GM12878 (cell line): Measurements from ENCODE around the gene AIFM3.
"Not testable (repeated sequence)": the region's sequence is repeated elsewhere in the genome, so short reads cannot be mapped to it uniquely, and the experiment has no call there.

Source experiments
- BRCA1 ChIP-seq: IDR thresholded peaks from 2 replicates; pipeline ENCODE4 v1.6.1; 2011; ENCODE audit warnings: low read depth, low read length, improper control_type of control experiment
- CREM ChIP-seq: IDR thresholded peaks from 2 replicates; pipeline ENCODE4 v1.6.1; 2014; ENCODE audit warnings: antibody characterized with exemption, low read depth
- CTCF ChIP-seq, 3 experiments: IDR thresholded peaks in 2 of 3; conservative IDR thresholded peaks in 1 of 3; 2 replicates each; pipeline ENCODE4 v1.5.1; 2011; ENCODE audit warnings: low read depth in 3 of 3, low read length in 3 of 3, mild to moderate bottlenecking in 3 of 3, control low read depth in 2 of 3, moderate library complexity in 2 of 3, inconsistent platforms in 1 of 3, mixed read lengths in 1 of 3; ENCODE audit not compliant: control insufficient read depth in 2 of 3, insufficient read depth in 1 of 3; ENCODE audit errors: extremely low read depth in 1 of 3
- KAT2A ChIP-seq: conservative IDR thresholded peaks from 2 replicates; pipeline ENCODE4 v1.6.1; 2011; ENCODE audit warnings: low read depth, low read length; ENCODE audit not compliant: control insufficient read depth
- MYC ChIP-seq: IDR thresholded peaks from 2 replicates; pipeline ENCODE4 v1.6.1; 2011; ENCODE audit warnings: mild to moderate bottlenecking, low read length, moderate library complexity, inconsistent platforms; ENCODE audit not compliant: insufficient read depth, insufficient replicate concordance, insufficient read length, severe bottlenecking
- POLR2AphosphoS5 ChIP-seq: IDR thresholded peaks from 2 replicates; pipeline ENCODE4 v1.6.1; 2011; ENCODE audit warnings: mild to moderate bottlenecking, low read length, inconsistent platforms
- REST ChIP-seq: IDR thresholded peaks from 2 replicates; pipeline ENCODE4 v1.6.1; 2012; ENCODE audit warnings: mild to moderate bottlenecking, low read depth, low read length

- TF ChIP-seq REST; CREM; CTCF (IDR thresholded peaks at IDR 0.05 in 2 of 3, conservative IDR thresholded peaks at IDR 0.05 in 1 of 3; ENCODE audit: control insufficient read depth in 2 of 3, extremely low read depth in 1 of 3, insufficient read depth in 1 of 3, low read depth in 3 of 3, low read length in 3 of 3); MYC; BRCA1; KAT2A; POLR2AphosphoS5: not testable (repeated sequence)
Observed at GRCh38 chr22:20972014-20972694, 5.1 kb downstream of the AIFM3 start.
